ENCODE results near the gene PARD6B. TPM values are rescaled to one million over a fixed set of nuclear protein-coding genes. Genes with fewer than 3 reads are reported as not detected.

Gene PARD6B
- total and polyA plus RNA-seq, 4 experiments from 2014 or later = 0.71 to 12.7 (median 5.9) TPM

DNA sequence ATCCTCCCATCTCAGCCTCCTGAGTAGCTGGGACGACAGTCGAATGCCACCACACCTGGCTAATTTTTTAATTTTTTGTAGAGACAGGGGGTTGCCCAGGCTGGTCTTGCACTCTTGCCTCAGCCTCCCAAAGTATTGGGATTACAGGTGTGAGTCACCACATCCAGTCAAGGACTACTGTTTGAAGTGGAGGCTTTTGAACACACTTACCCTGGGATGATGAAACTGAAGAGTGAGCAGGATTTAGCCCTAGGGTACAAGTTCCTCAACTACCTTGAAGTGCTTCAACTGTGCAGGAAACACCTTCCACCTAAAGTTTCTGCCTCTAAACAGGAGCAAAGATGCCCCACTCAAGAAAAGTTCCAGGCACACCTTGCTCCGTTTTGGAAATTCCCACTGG is 15.7 kb upstream of the PARD6B start:
- intact Hi-C loops (cut with micrococcal nuclease) = no loop called here
- Mint-ChIP-seq H3K27me3 (peaks cover 20 to 22% of the 10 kb centered on the region in 2 donors), H3K27ac (no peak overlapping the region), H3K9me3 (peaks cover 0 to 2% (median 0%) of the 10 kb centered on the region in 8 donors), H3K4me1 (no peaks in the 10 kb centered on the region), H3K4me3 (no peak overlapping the region), H3K36me3 (no peaks in the 10 kb centered on the region)
- Histone ChIP-seq H3K4me1 (ENCODE audit: insufficient read depth, low read length) (no peaks in the 10 kb centered on the region), H3K27me3 (ENCODE audit: insufficient read depth, low read length) (no peaks in the 10 kb centered on the region), H3K36me3 (ENCODE audit: insufficient read depth, low read length) (no peaks in the 10 kb centered on the region), H3K4me3 (ENCODE audit: low read length in 2 of 2) (no peak overlapping the region), H3K9me3 (ENCODE audit: control insufficient read depth in 1 of 2, low read length in 2 of 2) (no peaks in the 10 kb centered on the region), H3K27ac (ENCODE audit: low read depth, low read length) (no peak overlapping the region)
- DNase-seq = no peak
- POLR2A ChIA-PET (ENCODE audit: partially characterized antibody) = no interaction called here
- CTCF ChIA-PET (ENCODE audit: partially characterized antibody) = no interaction called here

DNA sequence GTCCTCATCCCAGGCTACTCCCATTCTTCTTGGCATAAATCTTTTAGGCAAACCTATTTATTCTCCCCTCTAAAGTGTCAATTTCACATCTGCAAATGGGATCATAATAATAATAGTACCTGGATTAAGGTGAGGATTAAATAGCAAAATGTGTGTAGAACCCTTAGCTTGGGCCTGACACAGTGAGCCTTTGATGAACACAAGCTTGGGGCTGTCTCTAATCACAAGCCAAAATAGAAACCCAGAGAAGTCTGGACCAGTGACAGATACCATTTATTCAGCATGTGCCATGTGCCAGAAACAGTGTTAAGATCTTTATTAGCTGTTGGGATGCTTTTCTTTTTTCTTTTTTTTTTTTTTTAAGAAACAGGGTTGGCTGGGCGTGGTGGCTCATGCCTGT is 14.9 kb upstream of the PARD6B start:
- no peak overlapping the region for H3K27ac ChIP-seq (ENCODE audit: low read depth, low read length)
- Mint-ChIP-seq H3K27ac (no peak overlapping the region), H3K27me3 (peaks cover 16 to 18% of the 10 kb centered on the region in 2 donors), H3K4me3 (no peak overlapping the region), H3K4me1 (no peaks in the 10 kb centered on the region), H3K9me3 (peaks cover 0 to 2% (median 0%) of the 10 kb centered on the region in 8 donors), H3K36me3 (no peaks in the 10 kb centered on the region)
- no peaks in the 10 kb centered on the region for H3K9me3 ChIP-seq (ENCODE audit: control insufficient read depth in 1 of 2, low read length in 2 of 2)
- POLR2A ChIA-PET (ENCODE audit: partially characterized antibody) = no interaction called here
- no peaks in the 10 kb centered on the region for H3K27me3 ChIP-seq (ENCODE audit: insufficient read depth, low read length)
- DNase-seq = no peak
- no peaks in the 10 kb centered on the region for H3K36me3 ChIP-seq (ENCODE audit: insufficient read depth, low read length)
- intact Hi-C loops (cut with micrococcal nuclease) = no loop called here
- CTCF ChIA-PET (ENCODE audit: partially characterized antibody) = interaction anchor here (1.0 kb wide), 1 partner anchor 26 kb away, joined by 3 read pairs; no protein-coding TSS in a partner anchor
- H3K4me3 ChIP-seq (ENCODE audit: low read length in 2 of 2) = no peak overlapping the region
- H3K4me1 ChIP-seq (ENCODE audit: insufficient read depth, low read length) = no peaks in the 10 kb centered on the region

DNA sequence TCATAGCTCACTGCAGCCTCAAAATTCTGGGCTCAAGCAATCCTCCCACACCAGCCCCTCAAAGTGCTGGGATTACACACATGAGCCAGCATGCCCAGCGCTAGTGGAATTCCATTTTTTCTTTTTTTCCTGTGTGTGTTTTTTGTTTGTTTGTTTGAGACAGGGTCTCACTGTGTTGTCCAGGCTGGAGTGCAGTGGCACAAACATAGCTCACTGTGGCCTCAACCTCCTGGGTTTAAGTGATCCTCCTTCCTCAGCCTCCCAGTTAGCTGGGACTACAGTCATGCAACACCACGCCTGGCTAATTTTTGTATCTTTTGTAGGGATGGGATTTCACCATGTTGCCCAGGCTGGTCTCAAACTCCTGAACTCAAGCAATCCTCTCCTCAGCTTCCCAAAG is 14.1 kb upstream of the PARD6B start:
- no peak for DNase-seq

DNA sequence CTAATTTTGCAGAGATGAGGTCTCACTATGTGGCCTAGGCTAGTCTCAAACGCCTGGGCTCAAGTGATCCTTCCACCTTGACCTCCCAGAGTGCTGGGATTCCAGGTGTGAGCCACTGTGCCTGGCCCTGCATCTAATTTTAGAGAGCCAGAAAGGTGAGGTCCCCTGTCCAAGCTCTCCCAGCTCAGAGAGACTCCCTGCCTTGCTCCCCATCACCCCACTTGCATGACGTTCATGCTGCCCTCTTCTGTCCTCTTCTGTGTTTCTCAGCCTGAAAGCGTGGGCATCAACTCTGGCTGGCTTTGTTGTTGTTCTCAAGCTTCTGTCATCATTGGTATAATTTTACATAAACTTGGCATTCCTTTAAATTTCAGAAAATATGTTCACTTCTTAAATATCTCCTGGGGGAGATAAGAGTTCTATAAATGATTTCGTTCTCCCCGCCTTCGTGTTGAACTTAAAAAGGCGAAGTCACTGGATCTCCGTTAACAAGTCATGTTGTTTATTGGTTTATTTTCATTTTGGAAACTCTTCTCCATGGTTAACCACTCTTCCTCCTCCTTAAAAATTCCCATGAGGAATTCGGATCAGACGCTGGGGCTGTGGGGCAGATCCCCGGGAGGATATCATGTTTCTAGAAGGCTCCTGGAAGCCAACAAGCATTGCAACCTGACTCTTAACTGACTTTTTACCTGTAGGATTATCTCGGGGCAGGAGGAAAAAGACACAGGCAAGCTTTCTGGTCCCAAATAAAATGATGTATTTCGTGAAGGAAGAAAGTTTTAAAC is 13.2 kb upstream of the PARD6B start:
- Histone ChIP-seq H3K4me3 (ENCODE audit: low read length in 2 of 2) (no peak overlapping the region), H3K36me3 (ENCODE audit: insufficient read depth, low read length) (no peaks in the 10 kb centered on the region), H3K9me3 (ENCODE audit: control insufficient read depth in 1 of 2, low read length in 2 of 2) (no peaks in the 10 kb centered on the region), H3K27ac (ENCODE audit: low read depth, low read length) (no peak overlapping the region), H3K4me1 (ENCODE audit: insufficient read depth, low read length) (no peaks in the 10 kb centered on the region), H3K27me3 (ENCODE audit: insufficient read depth, low read length) (no peaks in the 10 kb centered on the region)
- POLR2A ChIA-PET (ENCODE audit: partially characterized antibody) = no interaction called here
- intact Hi-C loops (cut with micrococcal nuclease) = no loop called here
- Mint-ChIP-seq H3K36me3 (no peaks in the 10 kb centered on the region), H3K9me3 (peaks cover 0 to 2% (median 0%) of the 10 kb centered on the region in 8 donors), H3K27me3 (peaks cover 6 to 9% of the 10 kb centered on the region in 2 donors), H3K4me1 (no peaks in the 10 kb centered on the region), H3K4me3 (no peak overlapping the region), H3K27ac (peak overlapping the region in 1 of 7 donors; percentile 47)
- no peak for DNase-seq
- CTCF ChIA-PET (ENCODE audit: partially characterized antibody) = interaction anchor here (0.6 to 2.3 kb wide), 4 partner anchors 10 to 78 kb away, joined by 3 to 12 read pairs (median 4); no protein-coding TSS in a partner anchor

More for the DNA sequence above, 14.1 kb upstream of the PARD6B start:
- no peaks in the 10 kb centered on the region for H3K36me3 ChIP-seq (ENCODE audit: insufficient read depth, low read length)
- peaks cover 12 to 16% of the 10 kb centered on the region in 2 donors for H3K27me3 Mint-ChIP-seq
- H3K27ac Mint-ChIP-seq = no peak overlapping the region
- H3K27me3 ChIP-seq (ENCODE audit: insufficient read depth, low read length) = no peaks in the 10 kb centered on the region
- intact Hi-C loops (cut with micrococcal nuclease) = no loop called here
- CTCF ChIA-PET (ENCODE audit: partially characterized antibody) = interaction anchor here (0.6 to 2.3 kb wide), 4 partner anchors 11 to 77 kb away, joined by 3 to 12 read pairs (median 4); no protein-coding TSS in a partner anchor
- peaks cover 0 to 2% (median 0%) of the 10 kb centered on the region in 8 donors for H3K9me3 Mint-ChIP-seq
- H3K9me3 ChIP-seq (ENCODE audit: control insufficient read depth in 1 of 2, low read length in 2 of 2) = no peaks in the 10 kb centered on the region
- POLR2A ChIA-PET (ENCODE audit: partially characterized antibody) = no interaction called here
- H3K4me1 ChIP-seq (ENCODE audit: insufficient read depth, low read length) = no peaks in the 10 kb centered on the region
- no peak overlapping the region for H3K27ac ChIP-seq (ENCODE audit: low read depth, low read length)
- H3K4me3 ChIP-seq (ENCODE audit: low read length in 2 of 2) = no peak overlapping the region
- H3K4me3 Mint-ChIP-seq = no peak overlapping the region
- no peaks in the 10 kb centered on the region for H3K36me3 Mint-ChIP-seq
- H3K4me1 Mint-ChIP-seq = no peaks in the 10 kb centered on the region

DNA sequence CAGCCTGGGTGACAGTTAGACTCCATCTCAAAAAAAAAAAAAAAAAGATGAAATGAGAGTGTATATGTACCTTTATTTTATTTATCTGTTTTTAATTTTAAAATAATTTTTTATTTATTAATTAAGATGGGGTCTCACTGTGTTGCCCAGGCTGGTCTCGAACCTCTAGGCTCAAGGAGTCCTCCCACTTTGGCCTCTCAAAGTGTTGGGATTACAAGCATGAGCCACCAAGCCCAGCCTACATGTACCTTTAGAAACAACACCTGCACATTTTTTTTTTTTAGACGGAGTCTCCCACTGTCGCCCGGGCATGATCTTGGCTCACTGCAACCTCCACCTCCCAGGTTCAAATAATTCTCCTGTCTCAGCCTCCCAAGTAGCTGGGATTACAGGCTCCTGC is 12.1 kb upstream of the PARD6B start:
- Mint-ChIP-seq H3K36me3 (no peaks in the 10 kb centered on the region), H3K4me3 (no peak overlapping the region), H3K9me3 (no peaks in the 10 kb centered on the region), H3K4me1 (no peaks in the 10 kb centered on the region), H3K27ac (no peak overlapping the region), H3K27me3 (peaks cover 2% of the 10 kb centered on the region in 2 donors)
- H3K27me3 ChIP-seq (ENCODE audit: insufficient read depth, low read length) = no peaks in the 10 kb centered on the region
- ChIA-PET POLR2A (ENCODE audit: partially characterized antibody) (no interaction called here), CTCF (ENCODE audit: partially characterized antibody) (interaction anchor here (2.3 kb wide), 1 partner anchor 30 kb away, joined by 12 read pairs; no protein-coding TSS in a partner anchor)
- no peak for DNase-seq
- no peaks in the 10 kb centered on the region for H3K4me1 ChIP-seq (ENCODE audit: insufficient read depth, low read length)
- no peaks in the 10 kb centered on the region for H3K36me3 ChIP-seq (ENCODE audit: insufficient read depth, low read length)
- H3K9me3 ChIP-seq (ENCODE audit: control insufficient read depth in 1 of 2, low read length in 2 of 2) = no peaks in the 10 kb centered on the region
- intact Hi-C loops (cut with micrococcal nuclease) = no loop called here
- no peak overlapping the region for H3K27ac ChIP-seq (ENCODE audit: low read depth, low read length)
- H3K4me3 ChIP-seq (ENCODE audit: low read length in 2 of 2) = no peak overlapping the region

DNA sequence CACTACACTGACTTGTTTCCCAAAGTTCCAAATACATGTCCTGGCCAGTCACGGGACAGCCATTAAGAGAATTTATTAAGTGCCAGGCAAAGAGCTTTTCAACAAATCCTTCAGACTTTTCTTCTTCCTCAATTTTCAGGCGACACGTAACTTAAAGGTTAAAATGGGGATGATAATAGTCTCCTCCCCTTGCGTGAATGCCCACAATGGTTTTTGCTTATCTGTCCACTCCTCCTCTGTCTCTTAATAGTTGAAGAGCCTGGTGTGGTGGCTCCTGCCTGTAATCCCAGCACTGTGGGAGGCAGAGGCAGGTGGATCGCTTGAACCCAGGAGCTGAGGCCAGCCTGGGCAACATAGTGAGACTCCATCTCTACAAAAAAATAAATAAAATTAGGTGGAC is 11.4 kb upstream of the PARD6B start:
- Mint-ChIP-seq H3K36me3 (no peaks in the 10 kb centered on the region), H3K4me3 (no peak overlapping the region), H3K27me3 (peaks cover 2% of the 10 kb centered on the region in 2 donors), H3K4me1 (no peaks in the 10 kb centered on the region), H3K9me3 (no peaks in the 10 kb centered on the region), H3K27ac (no peak overlapping the region)
- ChIA-PET POLR2A (ENCODE audit: partially characterized antibody) (no interaction called here), CTCF (ENCODE audit: partially characterized antibody) (interaction anchor here (1.1 kb wide), 1 partner anchor 29 kb away, joined by 4 read pairs; no protein-coding TSS in a partner anchor)
- H3K9me3 ChIP-seq (ENCODE audit: control insufficient read depth in 1 of 2, low read length in 2 of 2) = no peaks in the 10 kb centered on the region
- no peaks in the 10 kb centered on the region for H3K27me3 ChIP-seq (ENCODE audit: insufficient read depth, low read length)
- H3K36me3 ChIP-seq (ENCODE audit: insufficient read depth, low read length) = no peaks in the 10 kb centered on the region
- H3K4me1 ChIP-seq (ENCODE audit: insufficient read depth, low read length) = no peaks in the 10 kb centered on the region
- intact Hi-C loops (cut with micrococcal nuclease) = no loop called here
- DNase-seq = no peak
- H3K27ac ChIP-seq (ENCODE audit: low read depth, low read length) = no peak overlapping the region
- H3K4me3 ChIP-seq (ENCODE audit: low read length in 2 of 2) = no peak overlapping the region

DNA sequence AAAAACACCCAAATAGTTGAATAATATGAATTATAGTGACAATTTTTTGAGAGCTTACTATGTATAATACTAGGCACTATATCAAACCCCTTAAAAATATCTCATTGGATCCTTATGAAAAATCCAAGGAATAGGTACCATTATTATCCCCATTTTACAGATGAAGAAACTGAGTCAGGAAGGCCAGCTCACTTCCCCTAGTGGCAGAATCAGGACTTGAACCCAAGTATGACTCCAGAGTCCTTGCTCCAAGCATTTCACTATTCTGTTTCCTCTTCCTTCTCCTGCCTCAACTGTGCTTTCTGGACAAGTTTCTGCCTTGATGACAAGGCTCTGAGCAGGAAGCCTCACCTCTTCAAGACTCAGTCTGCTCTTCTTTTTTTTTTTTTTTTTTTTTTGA is 10.8 kb upstream of the PARD6B start:
- CTCF ChIA-PET (ENCODE audit: partially characterized antibody) = interaction anchor here (0.7 to 1.1 kb wide), 2 partner anchors 29 to 904 kb away, joined by 4 read pairs; no protein-coding TSS in a partner anchor
- no peaks in the 10 kb centered on the region for H3K9me3 ChIP-seq (ENCODE audit: control insufficient read depth in 1 of 2, low read length in 2 of 2)
- POLR2A ChIA-PET (ENCODE audit: partially characterized antibody) = no interaction called here
- H3K27me3 ChIP-seq (ENCODE audit: insufficient read depth, low read length) = no peaks in the 10 kb centered on the region
- Mint-ChIP-seq H3K36me3 (no peaks in the 10 kb centered on the region), H3K27me3 (peaks cover 0 to 2% of the 10 kb centered on the region in 2 donors), H3K27ac (no peak overlapping the region), H3K4me1 (no peaks in the 10 kb centered on the region), H3K4me3 (no peak overlapping the region), H3K9me3 (no peaks in the 10 kb centered on the region)
- H3K27ac ChIP-seq (ENCODE audit: low read depth, low read length) = no peak overlapping the region
- no peaks in the 10 kb centered on the region for H3K36me3 ChIP-seq (ENCODE audit: insufficient read depth, low read length)
- no peaks in the 10 kb centered on the region for H3K4me1 ChIP-seq (ENCODE audit: insufficient read depth, low read length)
- intact Hi-C loops (cut with micrococcal nuclease) = no loop called here
- no peak overlapping the region for H3K4me3 ChIP-seq (ENCODE audit: low read length in 2 of 2)
- DNase-seq = no peak
